SK-N-SH treated with all-trans-retinoic acid at 6 μM for 48 hours (cell line): ENCODE measurements around the gene DNAJC10.

Source experiments
- ARNTL ChIP-seq: fragments of 450-650 bp; formaldehyde crosslinking; IDR thresholded peaks from 2 replicates; pipeline ENCODE4 v1.5.0; 2020; ENCODE audit warnings: low read depth, mild to moderate bottlenecking, moderate library complexity, borderline replicate concordance
- PATZ1 ChIP-seq: fragments of 250-450 bp; sonication (Bioruptor Pico); IDR thresholded peaks from 2 replicates; pipeline ENCODE4 v1.8.0; 2020; ENCODE audit warnings: mild to moderate bottlenecking, moderate library complexity, borderline replicate concordance
- ZNF565 ChIP-seq: fragments of 450-650 bp; formaldehyde crosslinking; conservative IDR thresholded peaks from 2 replicates; pipeline ENCODE4 v1.5.0; 2020; ENCODE audit warnings: low read depth, mild to moderate bottlenecking, moderate library complexity

- no peak for TF ChIP-seq PATZ1
- no peak for TF ChIP-seq ZNF565 (CRISPR knock-in tag)
- TF ChIP-seq ARNTL (CRISPR knock-in tag) = no peak
These were observed 2.5 kb upstream of the DNAJC10 start for GRCh38 chr2:182713601-182714000.
